GM21360 (cell line): ENCODE results near the gene PCDHB11.
"Not testable (repeated sequence)": the region's sequence is repeated elsewhere in the genome, so short reads cannot be mapped to it uniquely, and the experiment has no call there.

Source experiments
- ATAC-seq: cut with Tn5 transposase; IDR thresholded peaks from one replicate; pipeline ENCODE4 v1.9.1; 2021; ENCODE audit warnings: mild to moderate bottlenecking, moderate library complexity; ENCODE audit not compliant: unreplicated experiment

Gene PCDHB11

DNA sequence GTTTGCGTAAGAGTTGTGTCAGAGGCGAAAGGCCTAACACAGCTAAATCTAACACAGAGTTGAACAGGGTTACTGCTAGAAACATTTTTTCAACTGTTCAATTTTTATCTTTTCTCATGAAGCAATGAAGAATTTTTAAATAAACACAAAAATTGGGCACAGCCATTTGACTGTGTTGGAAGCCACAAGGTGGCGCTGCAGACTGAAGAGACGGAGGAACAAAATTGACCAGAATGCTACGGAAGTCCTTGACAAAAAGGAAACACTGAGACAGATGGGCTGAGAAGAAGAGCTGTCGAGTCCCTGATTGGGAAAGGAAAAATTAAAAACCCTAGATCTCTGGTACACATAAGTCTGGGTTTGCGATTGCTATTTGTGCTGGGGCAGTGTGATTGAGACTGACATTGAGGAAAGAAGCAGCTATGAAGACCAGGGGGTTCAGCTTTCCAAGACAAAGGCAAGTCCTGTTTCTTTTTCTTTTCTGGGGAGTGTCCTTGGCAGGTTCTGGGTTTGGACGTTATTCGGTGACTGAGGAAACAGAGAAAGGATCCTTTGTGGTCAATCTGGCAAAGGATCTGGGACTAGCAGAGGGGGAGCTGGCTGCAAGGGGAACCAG is 12.4 kb upstream of the PCDHB11 start, which contains the start of gene PCDHB9:
TSS of gene PCDHB9 (plus strand) at position 265 of the 616 bp plus-strand sequence. CDS start at position 423, 158 bp downstream.
- no peak for ATAC-seq

DNA sequence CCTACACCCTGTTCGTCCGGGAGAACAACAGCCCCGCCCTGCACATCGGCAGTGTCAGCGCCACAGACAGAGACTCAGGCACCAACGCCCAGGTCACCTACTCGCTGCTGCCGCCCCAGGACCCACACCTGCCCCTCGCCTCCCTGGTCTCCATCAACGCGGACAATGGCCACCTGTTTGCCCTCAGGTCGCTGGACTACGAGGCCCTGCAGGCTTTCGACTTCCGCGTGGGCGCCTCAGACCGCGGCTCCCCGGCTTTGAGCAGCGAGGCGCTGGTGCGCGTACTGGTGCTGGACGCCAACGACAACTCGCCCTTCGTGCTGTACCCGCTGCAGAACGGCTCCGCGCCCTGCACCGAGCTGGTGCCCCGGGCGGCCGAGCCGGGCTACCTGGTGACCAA is 10.7 kb upstream of the PCDHB11 start:
- ATAC-seq: not testable (repeated sequence)

DNA sequence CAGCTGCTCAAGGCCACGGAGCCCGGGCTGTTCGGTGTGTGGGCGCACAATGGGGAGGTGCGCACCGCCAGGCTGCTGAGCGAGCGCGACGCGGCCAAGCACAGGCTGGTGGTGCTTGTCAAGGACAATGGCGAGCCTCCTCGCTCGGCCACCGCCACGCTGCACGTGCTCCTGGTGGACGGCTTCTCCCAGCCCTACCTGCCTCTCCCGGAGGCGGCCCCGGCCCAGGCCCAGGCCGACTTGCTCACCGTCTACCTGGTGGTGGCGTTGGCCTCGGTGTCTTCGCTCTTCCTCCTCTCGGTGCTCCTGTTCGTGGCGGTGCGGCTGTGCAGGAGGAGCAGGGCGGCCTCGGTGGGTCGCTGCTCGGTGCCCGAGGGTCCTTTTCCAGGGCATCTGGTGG is 10.3 kb upstream of the PCDHB11 start:
- not testable (repeated sequence) for ATAC-seq

DNA sequence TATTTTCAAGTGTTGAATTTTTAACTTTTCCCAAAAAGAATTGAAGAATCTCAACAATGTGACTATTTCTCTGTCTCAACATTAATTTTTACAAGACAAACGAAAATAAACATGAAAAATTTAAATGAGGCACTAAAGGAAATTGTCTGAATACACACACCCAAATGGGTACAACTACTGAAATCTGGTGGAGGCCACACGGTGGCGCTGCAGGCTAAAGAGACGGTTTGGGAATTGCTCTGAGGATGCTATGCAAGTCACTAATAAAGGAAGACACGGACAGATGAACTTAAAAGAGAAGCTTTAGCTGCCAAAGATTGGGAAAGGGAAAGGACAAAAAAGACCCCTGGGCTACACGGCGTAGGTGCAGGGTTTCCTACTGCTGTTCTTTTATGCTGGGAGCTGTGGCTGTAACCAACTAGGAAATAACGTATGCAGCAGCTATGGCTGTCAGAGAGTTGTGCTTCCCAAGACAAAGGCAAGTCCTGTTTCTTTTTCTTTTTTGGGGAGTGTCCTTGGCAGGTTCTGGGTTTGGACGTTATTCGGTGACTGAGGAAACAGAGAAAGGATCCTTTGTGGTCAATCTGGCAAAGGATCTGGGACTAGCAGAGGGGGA is 7.2 kb upstream of the PCDHB11 start, which contains the start of gene PCDHB10:
TSS of gene PCDHB10 (plus strand) at position 244 of the 616 bp plus-strand sequence. CDS start at position 444, 200 bp downstream.
- no peak for ATAC-seq

DNA sequence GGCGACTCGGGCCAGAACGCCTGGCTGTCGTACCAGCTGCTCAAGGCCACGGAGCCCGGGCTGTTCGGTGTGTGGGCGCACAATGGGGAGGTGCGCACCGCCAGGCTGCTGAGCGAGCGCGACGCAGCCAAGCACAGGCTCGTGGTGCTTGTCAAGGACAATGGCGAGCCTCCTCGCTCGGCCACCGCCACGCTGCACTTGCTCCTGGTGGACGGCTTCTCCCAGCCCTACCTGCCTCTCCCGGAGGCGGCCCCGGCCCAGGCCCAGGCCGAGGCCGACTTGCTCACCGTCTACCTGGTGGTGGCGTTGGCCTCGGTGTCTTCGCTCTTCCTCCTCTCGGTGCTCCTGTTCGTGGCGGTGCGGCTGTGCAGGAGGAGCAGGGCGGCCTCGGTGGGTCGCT is 5.1 kb upstream of the PCDHB11 start:
- not testable (repeated sequence) for ATAC-seq

DNA sequence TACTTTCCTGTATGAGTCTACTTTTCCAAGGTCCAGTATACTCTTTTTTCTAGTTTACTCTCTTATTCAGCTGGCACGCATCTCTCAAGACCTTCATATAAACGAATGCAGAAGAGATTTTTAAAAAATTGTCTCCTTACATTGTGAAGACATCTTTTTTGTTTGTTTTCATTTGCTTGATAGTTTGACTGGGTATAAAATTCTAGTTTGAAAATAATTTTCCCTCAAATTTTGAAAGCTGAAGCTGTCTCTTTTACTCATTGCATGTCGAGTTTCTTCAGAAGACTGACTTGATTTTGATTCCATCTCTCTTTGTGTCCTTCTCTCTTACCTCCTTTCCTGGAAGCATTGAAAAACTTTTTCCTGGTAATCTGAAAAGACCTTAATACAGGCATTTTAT is 3.1 kb upstream of the PCDHB11 start:
- no peak for ATAC-seq

DNA sequence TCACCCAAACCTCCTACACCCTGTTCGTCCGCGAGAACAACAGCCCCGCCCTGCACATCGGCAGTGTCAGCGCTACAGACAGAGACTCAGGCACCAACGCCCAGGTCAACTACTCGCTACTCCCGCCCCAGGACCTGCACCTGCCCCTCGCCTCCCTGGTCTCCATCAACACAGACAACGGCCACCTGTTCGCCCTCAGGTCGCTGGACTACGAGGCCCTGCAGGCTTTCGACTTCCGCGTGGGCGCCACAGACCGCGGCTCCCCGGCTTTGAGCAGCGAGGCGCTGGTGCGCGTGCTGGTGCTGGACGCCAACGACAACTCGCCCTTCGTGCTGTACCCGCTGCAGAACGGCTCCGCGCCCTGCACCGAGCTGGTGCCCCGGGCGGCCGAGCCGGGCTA is 1.7 kb downstream of the PCDHB11 start:
- not testable (repeated sequence) for ATAC-seq

DNA sequence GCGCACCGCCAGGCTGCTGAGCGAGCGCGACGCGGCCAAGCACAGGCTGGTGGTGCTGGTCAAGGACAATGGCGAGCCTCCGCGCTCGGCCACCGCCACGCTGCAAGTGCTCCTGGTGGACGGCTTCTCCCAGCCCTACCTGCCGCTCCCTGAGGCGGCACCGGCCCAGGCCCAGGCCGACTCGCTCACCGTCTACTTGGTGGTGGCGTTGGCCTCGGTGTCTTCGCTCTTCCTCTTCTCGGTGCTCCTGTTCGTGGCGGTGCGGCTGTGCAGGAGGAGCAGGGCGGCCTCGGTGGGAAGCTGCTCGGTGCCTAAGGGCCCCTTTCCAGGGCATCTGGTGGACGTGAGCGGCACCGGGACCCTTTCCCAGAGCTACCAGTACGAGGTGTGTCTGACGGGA is 2.2 kb downstream of the PCDHB11 start:
- ATAC-seq: not testable (repeated sequence)

DNA sequence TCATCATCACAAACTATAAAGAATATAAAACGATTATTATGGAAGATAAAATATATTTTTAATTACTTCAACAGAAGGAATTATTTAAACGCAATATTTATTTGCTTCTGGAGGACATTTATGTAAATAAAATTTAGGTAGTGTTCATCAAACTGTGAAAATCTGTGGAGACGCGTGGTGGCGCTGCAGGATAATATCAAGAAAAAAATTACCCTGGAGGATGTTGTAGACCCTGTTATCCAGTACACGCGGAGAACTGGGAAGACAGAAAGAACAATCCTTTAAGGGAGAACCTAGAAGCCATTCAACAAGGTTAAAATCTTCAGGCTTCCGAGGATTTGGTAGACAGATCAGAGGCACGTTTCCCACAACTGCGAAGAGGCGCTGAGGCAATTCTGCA is 9.1 kb downstream of the PCDHB11 start, which contains the start of gene PCDHB12:
TSS of gene PCDHB12 (plus strand) at position 242 of the 400 bp plus-strand sequence. CDS start 189 bp downstream, outside the sequence.
- no peak for ATAC-seq

DNA sequence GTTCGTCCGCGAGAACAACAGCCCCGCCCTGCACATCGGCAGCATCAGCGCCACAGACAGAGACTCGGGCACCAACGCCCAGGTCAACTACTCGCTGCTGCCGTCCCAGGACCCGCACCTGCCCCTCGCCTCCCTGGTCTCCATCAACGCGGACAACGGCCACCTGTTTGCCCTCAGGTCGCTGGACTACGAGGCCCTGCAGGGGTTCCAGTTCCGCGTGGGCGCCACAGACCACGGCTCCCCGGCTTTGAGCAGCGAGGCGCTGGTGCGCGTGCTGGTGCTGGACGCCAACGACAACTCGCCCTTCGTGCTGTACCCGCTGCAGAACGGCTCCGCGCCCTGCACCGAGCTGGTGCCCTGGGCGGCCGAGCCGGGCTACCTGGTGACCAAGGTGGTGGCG is 10.9 kb downstream of the PCDHB11 start:
- ATAC-seq: not testable (repeated sequence)

DNA sequence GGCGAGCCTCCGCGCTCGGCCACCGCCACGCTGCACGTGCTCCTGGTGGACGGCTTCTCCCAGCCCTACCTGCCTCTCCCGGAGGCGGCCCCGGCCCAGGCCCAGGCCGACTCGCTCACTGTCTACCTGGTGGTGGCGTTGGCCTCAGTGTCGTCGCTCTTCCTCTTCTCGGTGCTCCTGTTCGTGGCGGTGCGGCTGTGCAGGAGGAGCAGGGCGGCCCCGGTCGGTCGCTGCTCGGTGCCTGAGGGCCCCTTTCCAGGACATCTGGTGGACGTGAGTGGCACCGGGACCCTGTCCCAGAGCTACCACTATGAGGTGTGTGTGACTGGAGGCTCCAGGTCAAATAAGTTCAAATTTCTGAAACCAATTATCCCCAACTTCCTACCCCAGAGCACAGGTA is 11.4 kb downstream of the PCDHB11 start:
- ATAC-seq: not testable (repeated sequence)

DNA sequence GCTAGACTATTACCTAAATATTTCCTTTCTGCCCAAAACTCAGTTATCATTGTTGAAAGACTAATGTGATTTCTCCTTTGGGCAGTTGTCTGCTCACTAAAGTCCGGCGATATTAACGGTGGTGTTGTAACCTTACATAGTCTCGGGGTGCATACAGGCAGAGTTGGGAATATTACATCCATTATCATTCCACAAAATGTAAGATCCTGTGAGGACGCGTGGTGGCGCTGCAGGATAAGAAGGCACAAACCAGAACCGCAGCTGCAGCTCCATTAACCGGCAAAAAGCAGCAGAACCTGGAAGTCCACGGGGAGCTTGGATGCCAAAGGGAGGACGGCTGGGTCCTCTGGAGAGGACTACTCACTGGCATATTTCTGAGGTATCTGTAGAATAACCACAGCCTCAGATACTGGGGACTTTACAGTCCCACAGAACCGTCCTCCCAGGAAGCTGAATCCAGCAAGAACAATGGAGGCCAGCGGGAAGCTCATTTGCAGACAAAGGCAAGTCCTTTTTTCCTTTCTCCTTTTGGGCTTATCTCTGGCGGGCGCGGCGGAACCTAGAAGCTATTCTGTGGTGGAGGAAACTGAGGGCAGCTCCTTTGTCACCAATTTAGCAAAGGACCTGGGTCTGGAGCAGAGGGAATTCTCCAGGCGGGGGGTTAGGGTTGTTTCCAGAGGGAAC is 14.4 kb downstream of the PCDHB11 start, which contains the start of gene PCDHB13:
TSS of gene PCDHB13 (plus strand) at position 264 of the 684 bp plus-strand sequence. CDS start at position 469, 205 bp downstream.
- ATAC-seq: not testable (repeated sequence)

DNA sequence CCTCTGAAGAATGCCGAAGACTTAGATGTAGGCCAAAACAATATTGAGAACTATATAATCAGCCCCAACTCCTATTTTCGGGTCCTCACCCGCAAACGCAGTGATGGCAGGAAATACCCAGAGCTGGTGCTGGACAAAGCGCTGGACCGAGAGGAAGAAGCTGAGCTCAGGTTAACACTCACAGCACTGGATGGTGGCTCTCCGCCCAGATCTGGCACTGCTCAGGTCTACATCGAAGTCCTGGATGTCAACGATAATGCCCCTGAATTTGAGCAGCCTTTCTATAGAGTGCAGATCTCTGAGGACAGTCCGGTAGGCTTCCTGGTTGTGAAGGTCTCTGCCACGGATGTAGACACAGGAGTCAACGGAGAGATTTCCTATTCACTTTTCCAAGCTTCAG is 15.2 kb downstream of the PCDHB11 start:
- ATAC-seq: not testable (repeated sequence)

DNA sequence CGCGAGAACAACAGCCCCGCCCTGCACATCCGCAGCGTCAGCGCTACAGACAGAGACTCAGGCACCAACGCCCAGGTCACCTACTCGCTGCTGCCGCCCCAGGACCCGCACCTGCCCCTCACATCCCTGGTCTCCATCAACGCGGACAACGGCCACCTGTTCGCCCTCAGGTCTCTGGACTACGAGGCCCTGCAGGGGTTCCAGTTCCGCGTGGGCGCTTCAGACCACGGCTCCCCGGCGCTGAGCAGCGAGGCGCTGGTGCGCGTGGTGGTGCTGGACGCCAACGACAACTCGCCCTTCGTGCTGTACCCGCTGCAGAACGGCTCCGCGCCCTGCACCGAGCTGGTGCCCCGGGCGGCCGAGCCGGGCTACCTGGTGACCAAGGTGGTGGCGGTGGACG is 16.1 kb downstream of the PCDHB11 start:
- ATAC-seq: not testable (repeated sequence)

DNA sequence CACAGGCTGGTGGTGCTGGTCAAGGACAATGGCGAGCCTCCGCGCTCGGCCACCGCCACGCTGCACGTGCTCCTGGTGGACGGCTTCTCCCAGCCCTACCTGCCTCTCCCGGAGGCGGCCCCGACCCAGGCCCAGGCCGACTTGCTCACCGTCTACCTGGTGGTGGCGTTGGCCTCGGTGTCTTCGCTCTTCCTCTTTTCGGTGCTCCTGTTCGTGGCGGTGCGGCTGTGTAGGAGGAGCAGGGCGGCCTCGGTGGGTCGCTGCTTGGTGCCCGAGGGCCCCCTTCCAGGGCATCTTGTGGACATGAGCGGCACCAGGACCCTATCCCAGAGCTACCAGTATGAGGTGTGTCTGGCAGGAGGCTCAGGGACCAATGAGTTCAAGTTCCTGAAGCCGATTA is 16.6 kb downstream of the PCDHB11 start:
- ATAC-seq: not testable (repeated sequence)

DNA sequence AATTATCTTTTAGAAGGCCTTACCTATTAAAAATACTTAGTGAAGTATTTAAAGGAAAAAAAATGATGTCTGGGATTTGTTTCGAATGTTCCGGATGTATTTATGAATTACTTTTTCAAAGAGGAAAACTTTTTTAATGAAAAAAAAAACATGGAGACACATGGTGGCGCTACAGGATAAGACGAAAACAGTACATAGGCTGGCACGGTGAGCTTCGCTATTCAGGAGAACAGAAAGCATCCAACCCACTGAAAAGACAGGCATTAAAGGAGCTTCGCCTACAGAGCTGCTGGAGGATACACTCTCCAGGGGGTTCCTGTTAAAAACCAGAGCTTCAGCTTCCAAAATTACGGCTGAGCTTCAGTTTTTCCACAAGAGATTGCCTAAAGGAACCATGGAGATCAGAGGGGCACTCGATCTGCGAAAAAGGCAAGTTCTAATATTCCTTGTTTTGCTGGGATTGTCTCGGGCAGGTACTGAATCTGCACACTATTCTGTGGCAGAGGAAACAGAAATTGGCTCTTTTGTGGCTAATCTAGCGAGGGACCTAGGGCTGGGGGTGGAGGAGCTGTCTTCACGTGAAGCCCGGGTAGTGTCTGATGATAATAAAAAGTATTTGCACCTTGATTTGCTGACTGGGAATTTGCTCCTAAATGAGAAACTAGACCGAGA is 23.8 kb downstream of the PCDHB11 start, which contains the start of gene PCDHB14:
TSS of gene PCDHB14 (plus strand) at position 232 of the 672 bp plus-strand sequence. CDS start at position 395, 163 bp downstream.
- ATAC-seq: no peak

DNA sequence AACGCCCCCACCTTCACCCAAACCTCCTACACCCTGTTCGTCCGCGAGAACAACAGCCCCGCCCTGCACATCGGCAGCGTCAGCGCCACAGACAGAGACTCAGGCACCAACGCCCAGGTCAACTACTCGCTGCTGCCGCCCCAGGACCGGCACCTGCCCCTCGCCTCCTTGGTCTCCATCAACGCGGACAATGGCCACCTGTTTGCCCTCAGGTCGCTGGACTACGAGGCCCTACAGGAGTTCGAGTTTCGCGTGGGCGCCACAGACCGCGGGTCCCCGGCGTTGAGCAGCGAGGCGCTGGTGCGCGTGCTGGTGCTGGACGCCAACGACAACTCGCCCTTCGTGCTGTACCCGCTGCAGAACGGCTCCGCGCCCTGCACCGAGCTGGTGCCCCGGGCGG is 25.4 kb downstream of the PCDHB11 start:
- not testable (repeated sequence) for ATAC-seq

DNA sequence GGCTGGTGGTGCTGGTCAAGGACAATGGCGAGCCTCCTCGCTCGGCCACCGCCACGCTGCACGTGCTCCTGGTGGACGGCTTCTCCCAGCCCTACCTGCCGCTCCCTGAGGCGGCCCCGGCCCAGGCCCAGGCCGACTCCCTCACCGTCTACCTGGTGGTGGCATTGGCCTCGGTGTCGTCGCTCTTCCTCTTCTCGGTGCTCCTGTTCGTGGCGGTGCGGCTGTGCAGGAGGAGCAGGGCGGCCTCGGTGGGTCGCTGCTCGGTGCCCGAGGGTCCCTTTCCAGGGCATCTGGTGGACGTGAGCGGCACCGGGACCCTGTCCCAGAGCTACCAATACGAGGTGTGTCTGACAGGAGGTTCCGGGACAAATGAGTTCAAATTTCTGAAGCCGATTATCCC is 26.0 kb downstream of the PCDHB11 start:
- not testable (repeated sequence) for ATAC-seq

DNA sequence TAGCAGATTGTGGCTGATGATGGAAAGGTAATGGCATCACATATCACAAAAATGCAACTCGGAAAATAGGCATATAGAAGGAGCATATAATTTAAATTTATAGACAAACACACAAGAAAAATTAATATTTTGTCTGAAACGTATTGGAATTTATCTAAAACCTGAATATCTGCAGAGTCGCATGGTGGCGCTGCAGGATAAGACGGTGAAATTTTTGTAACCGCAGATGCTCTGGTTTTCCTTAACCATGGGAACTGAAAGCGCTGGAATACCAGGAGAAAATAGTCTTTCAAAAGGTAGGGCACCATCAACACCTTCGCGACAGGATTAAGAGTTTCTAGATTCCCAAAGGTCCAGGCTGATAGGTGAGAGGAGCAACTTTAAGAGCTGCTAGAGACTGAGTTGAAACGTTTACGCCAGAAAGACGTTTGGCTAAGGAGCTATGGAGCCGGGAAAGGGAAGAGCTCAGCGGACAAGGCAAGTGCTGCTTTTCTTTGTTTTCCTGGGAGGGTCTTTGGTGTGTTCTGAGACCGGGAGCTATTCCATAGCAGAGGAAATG is 34.8 kb downstream of the PCDHB11 start:
- ATAC-seq: no peak

DNA sequence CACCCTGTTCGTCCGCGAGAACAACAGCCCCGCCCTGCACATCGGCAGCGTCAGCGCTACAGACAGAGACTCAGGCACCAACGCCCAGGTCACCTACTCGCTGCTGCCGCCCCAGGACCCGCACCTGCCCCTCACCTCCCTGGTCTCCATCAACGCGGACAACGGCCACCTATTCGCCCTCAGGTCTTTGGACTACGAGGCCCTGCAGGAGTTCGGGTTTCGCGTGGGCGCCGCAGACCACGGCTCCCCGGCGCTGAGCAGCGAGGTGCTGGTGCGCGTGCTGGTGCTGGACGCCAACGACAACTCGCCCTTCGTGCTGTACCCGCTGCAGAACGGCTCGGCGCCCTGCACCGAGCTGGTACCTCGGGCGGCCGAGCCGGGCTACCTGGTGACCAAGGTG is 36.5 kb downstream of the PCDHB11 start:
- ATAC-seq: not testable (repeated sequence)
